ENCODE results near the gene DGAT2. TPM values are rescaled to one million over a fixed set of nuclear protein-coding genes. Genes with fewer than 3 reads are reported as not detected.

DGAT2 gene
- total RNA-seq, 1 donor from 2014 or later: 26.0 TPM

- Histone ChIP-seq H3K27me3 (no peaks in the 10 kb centered on the region), H3K27ac (no peak overlapping the region), H3K9me3 (no peaks in the 10 kb centered on the region), H3K36me3 (peaks cover 0 to 4% of the 10 kb centered on the region in 2 donors), H3K4me1 (peaks cover 29% of the 10 kb centered on the region), H3K4me3 (no peak overlapping the region)
- DNase-seq (ENCODE audit: extremely low spot score in 2 of 2): no peak
- no peak for TF ChIP-seq POLR2A (IDR thresholded peaks at IDR 0.05)
- TF ChIP-seq POLR2AphosphoS5 (IDR thresholded peaks at IDR 0.05; ENCODE audit: insufficient read depth in 1 of 2, low read depth in 1 of 2): no peak
- TF ChIP-seq CTCF (IDR thresholded peaks at IDR 0.05): no peak
- intact Hi-C loops (cut with DNase I): no loop called here
Observed at GRCh38 chr11:75834728-75835127, 66.2 kb downstream of the DGAT2 start.

DNA sequence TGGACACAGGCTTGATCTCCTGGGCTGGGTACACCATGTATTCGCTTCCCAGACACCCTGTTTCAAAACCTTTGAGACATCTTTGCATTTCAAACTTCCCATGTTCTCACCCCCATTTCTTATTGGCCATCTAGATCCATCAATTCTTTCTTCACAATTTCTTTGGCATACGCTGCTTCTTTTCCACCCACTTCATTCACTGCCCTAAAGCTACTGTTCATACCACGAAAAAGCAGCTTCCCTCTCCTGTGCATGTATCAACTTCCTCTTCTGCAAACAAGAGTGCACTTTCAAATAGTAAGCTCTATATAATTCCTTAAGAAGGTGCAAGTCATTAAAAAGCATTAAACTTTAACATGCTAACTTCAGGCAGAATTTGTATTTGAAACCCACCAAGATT lies 67.8 kb downstream of the DGAT2 start:
- H3K27me3 ChIP-seq: no peaks in the 10 kb centered on the region
- intact Hi-C loops (cut with DNase I): no loop called here
- DNase-seq (ENCODE audit: extremely low spot score in 2 of 2): no peak
- no peaks in the 10 kb centered on the region for H3K9me3 ChIP-seq
- no peak overlapping the region for H3K4me3 ChIP-seq
- TF ChIP-seq CTCF (IDR thresholded peaks at IDR 0.05): no peak
- no peak for TF ChIP-seq POLR2A (IDR thresholded peaks at IDR 0.05)
- TF ChIP-seq POLR2AphosphoS5 (IDR thresholded peaks at IDR 0.05; ENCODE audit: insufficient read depth in 1 of 2, low read depth in 1 of 2): no peak
- H3K36me3 ChIP-seq: peaks cover 0 to 4% of the 10 kb centered on the region in 2 donors
- peaks cover 31% of the 10 kb centered on the region for H3K4me1 ChIP-seq
- H3K27ac ChIP-seq: no peak overlapping the region

DNA sequence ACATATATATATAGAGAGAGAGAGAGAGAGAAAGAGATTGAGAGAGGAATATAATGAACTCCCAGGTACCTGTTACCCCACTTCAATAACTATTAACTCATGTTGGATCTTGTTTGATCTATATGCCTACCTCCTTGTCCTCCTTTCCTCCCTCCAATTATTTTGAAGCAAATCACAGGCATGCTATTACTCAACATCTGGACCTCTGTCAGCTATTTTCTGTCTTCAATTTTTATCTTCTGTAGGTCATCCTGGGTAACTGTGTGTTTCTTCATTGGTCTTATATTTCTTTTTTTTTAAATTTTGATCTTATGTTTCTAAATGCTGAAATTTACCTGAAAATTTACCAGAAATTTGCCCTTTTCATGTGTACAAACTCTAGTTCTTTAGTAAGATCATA lies 71.3 kb downstream of the DGAT2 start:
- intact Hi-C loops (cut with DNase I): no loop called here
- no peak overlapping the region for H3K4me3 ChIP-seq
- no peak for DNase-seq (ENCODE audit: extremely low spot score in 2 of 2)
- H3K4me1 ChIP-seq: peaks cover 14% of the 10 kb centered on the region
- H3K27me3 ChIP-seq: no peaks in the 10 kb centered on the region
- H3K9me3 ChIP-seq: no peaks in the 10 kb centered on the region
- TF ChIP-seq CTCF (IDR thresholded peaks at IDR 0.05) (no peak), POLR2AphosphoS5 (IDR thresholded peaks at IDR 0.05; ENCODE audit: insufficient read depth in 1 of 2, low read depth in 1 of 2) (no peak), POLR2A (IDR thresholded peaks at IDR 0.05) (no peak)
- no peaks in the 10 kb centered on the region for H3K36me3 ChIP-seq
- no peak overlapping the region for H3K27ac ChIP-seq

GRCh38 chr11:75840522-75840921 lies 71.9 kb downstream of the DGAT2 start:
- Histone ChIP-seq H3K27ac (no peak overlapping the region), H3K9me3 (no peaks in the 10 kb centered on the region), H3K36me3 (no peaks in the 10 kb centered on the region), H3K27me3 (no peaks in the 10 kb centered on the region), H3K4me3 (no peak overlapping the region), H3K4me1 (peaks cover 14% of the 10 kb centered on the region)
- intact Hi-C loops (cut with DNase I): no loop called here
- DNase-seq (ENCODE audit: extremely low spot score in 2 of 2): no peak
- TF ChIP-seq CTCF (IDR thresholded peaks at IDR 0.05) (no peak), POLR2AphosphoS5 (IDR thresholded peaks at IDR 0.05; ENCODE audit: insufficient read depth in 1 of 2, low read depth in 1 of 2) (no peak), POLR2A (IDR thresholded peaks at IDR 0.05) (no peak)

GRCh38 chr11:75841739-75842138 lies 73.2 kb downstream of the DGAT2 start:
- H3K27me3 ChIP-seq: no peaks in the 10 kb centered on the region
- no peak overlapping the region for H3K4me3 ChIP-seq
- no peaks in the 10 kb centered on the region for H3K9me3 ChIP-seq
- DNase-seq (ENCODE audit: extremely low spot score in 2 of 2): no peak
- intact Hi-C loops (cut with DNase I): no loop called here
- peaks cover 14% of the 10 kb centered on the region for H3K4me1 ChIP-seq
- H3K27ac ChIP-seq: no peak overlapping the region
- TF ChIP-seq POLR2A (IDR thresholded peaks at IDR 0.05) (no peak), CTCF (IDR thresholded peaks at IDR 0.05) (no peak), POLR2AphosphoS5 (IDR thresholded peaks at IDR 0.05; ENCODE audit: insufficient read depth in 1 of 2, low read depth in 1 of 2) (no peak)
- H3K36me3 ChIP-seq: no peaks in the 10 kb centered on the region

Data from vagina (tissue), 2 donors.